Activated naive CD8-positive, alpha-beta T cell treated with anti-CD3 and anti-CD28 coated beads, Interleukin-2, amount 10 ng/mL, durations not matched to agents 7 days and 5 days (primary cell): Measurements from ENCODE around the gene SMARCD1. TPM values are rescaled to one million over a fixed set of nuclear protein-coding genes. Genes with fewer than 3 reads are reported as not detected.
A peak's percentile ranks its signal among the peaks of the same experiment; 100 is the strongest.

Experiments used
- ATAC-seq: fragments of 150-1000 bp; cut with Tn5 transposase; one replicate; pipeline ENCODE4 v1.10.0; 2021; ENCODE audit warnings: low read depth, moderate library complexity
- POLR2A ChIA-PET: fragments of 350-600 bp; sonication (Branson Sonifier 250); formaldehyde crosslinking; loops from one replicate; lab custom pipeline; 2021; ENCODE audit warnings: antibody characterized with exemption; lab: Charles Lee
- DNase-seq: peaks from one replicate; pipeline ENCODE4 v3.0.0; 2021
- H3K27ac Mint-ChIP-seq: one replicate; pipeline ENCODE4 v1.8.0; 2022; ENCODE audit warnings: mild to moderate bottlenecking, mixed read lengths
- H3K27me3 Mint-ChIP-seq: one replicate; pipeline ENCODE4 v1.8.0; 2022; ENCODE audit warnings: mild to moderate bottlenecking, moderate library complexity, mixed read lengths
- H3K36me3 Mint-ChIP-seq: one replicate; pipeline ENCODE4 v1.8.0; 2021; ENCODE audit warnings: mild to moderate bottlenecking, mixed read lengths
- H3K4me1 Mint-ChIP-seq: one replicate; pipeline ENCODE4 v1.8.0; 2021; ENCODE audit warnings: mixed read lengths
- H3K4me3 Mint-ChIP-seq: one replicate; pipeline ENCODE4 v1.8.0; 2022; ENCODE audit warnings: mild to moderate bottlenecking, moderate library complexity, mixed read lengths
- H3K9me3 Mint-ChIP-seq: one replicate; pipeline ENCODE4 v1.8.0; 2021; ENCODE audit warnings: mixed read lengths
- total RNA-seq, 2 experiments: library from RNA; stranded (reverse); gene quantifications; one replicate each; pipeline ENCODE4 v1.2.3, GENCODE V29; 2021

The SMARCD1 gene
- total RNA-seq, 2 experiments from 2014 or later = 57.2 to 68.1 TPM

DNA sequence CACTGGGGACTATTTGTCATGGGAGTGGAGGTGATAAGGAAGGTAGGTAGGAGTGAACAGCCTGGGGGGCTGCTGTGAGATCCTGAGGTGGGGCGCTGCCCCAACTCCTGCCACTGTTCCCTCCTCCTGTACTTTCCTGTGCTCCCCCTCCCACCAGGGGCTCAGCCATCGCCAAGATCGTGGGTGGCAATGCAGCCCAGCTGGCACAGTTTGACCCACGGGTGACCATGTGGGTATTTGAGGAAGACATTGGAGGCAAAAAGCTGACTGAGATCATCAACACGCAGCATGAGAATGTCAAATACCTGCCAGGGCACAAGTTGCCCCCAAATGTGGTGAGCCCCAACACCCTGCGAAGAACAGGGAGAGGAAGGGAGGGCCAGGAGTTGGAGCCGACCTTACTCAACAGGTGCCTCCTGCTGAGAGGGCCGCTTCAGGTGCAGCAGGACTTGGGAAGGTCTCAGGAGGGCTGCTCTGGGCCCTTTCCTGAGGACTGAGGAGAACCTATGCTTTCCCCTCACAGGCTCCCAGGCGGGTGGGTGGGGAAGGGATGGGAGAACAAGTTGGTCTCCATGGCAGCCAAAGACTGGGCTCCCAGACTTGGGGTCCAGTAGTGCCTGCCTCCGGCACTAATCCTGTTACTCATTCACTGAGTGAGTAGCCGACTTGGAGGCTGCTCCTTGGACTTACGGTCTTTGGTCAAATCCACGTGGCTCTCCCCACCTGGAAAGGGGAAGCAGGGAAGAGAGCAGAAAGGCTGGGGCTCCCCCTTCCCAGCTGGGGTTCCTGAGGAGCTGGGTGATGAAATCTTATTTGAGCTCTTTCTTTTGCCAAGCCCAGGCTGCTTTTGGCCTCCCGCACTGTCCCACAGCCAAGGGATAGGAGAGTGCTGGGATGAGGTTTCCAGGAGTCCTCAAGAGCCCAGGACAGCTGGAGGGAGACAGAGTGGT, 19.6 kb downstream of the SMARCD1 start:
- H3K4me1 Mint-ChIP-seq = peaks cover 2% of the 10 kb centered on the region
- no peaks in the 10 kb centered on the region for H3K27me3 Mint-ChIP-seq
- no peaks in the 10 kb centered on the region for H3K9me3 Mint-ChIP-seq
- POLR2A ChIA-PET = interaction anchor here (0.9 to 2.9 kb wide), 2 partner anchors 7 to 63 kb away, joined by 3 to 12 read pairs; partner anchors contain the start of gene COX14
- H3K4me3 Mint-ChIP-seq = no peak overlapping the region
- DNase-seq = no peak
- peaks cover 5% of the 10 kb centered on the region for H3K36me3 Mint-ChIP-seq
- no peak overlapping the region for H3K27ac Mint-ChIP-seq
- ATAC-seq = no peak

DNA sequence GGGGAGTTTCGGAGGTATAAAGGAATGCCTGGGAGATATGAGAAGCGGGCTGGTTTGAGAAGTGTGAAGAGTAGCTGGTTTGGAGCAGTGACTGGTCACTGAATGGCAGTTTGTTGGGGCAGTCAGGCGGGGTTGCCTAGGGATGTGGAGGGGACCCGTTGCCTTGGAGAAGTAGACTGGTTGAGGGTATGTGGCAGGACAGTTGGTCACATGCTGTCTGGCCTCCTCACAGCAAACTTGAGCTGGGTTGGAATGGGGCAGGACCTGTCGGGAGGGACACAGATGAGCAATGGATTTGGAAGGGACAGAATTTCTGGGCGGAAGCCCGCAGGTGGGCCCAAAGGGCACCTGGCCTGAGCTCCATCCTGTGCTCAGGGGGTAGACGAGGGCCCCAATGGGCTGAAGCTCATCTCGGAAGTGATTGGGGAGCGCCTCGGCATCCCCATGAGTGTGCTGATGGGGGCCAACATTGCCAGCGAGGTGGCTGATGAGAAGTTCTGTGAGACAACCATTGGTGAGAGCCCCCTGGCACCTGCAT, 20.8 kb downstream of the SMARCD1 start:
- no peak overlapping the region for H3K4me3 Mint-ChIP-seq
- H3K27ac Mint-ChIP-seq = no peak overlapping the region
- no peaks in the 10 kb centered on the region for H3K36me3 Mint-ChIP-seq
- DNase-seq (no peak), ATAC-seq (no peak)
- H3K27me3 Mint-ChIP-seq = no peaks in the 10 kb centered on the region
- no peaks in the 10 kb centered on the region for H3K9me3 Mint-ChIP-seq
- POLR2A ChIA-PET = interaction anchor here (0.9 kb wide), 1 partner anchor 62 kb away, joined by 3 read pairs; no protein-coding TSS in a partner anchor
- peaks cover 7% of the 10 kb centered on the region for H3K4me1 Mint-ChIP-seq

DNA sequence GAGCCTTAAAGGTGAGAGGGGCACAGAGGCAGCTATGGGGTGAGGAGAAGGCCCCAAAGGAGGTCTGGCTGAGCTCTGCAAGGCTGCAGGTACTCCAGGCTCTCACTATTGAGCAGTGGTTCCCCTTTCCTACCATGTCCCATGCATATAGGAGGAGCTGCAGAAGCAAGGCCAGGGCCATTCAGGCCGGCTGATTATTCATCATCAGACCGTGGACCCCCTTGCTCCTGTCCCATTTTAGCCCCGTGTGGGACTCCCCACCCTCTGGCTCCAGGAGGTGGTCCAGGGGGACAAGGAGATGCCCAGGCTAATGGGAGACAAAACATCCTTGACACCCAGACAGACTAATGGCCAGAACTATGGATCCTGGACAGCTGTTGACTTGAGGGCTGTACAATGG, 21.8 kb downstream of the SMARCD1 start:
- Mint-ChIP-seq H3K27me3 (no peaks in the 10 kb centered on the region), H3K27ac (no peak overlapping the region), H3K9me3 (no peaks in the 10 kb centered on the region), H3K36me3 (no peaks in the 10 kb centered on the region), H3K4me1 (peaks cover 9% of the 10 kb centered on the region), H3K4me3 (no peak overlapping the region)
- POLR2A ChIA-PET = interaction anchor here (0.6 kb wide), 1 partner anchor 90 kb away, joined by 3 read pairs; no protein-coding TSS in a partner anchor
- ATAC-seq (no peak), DNase-seq (no peak)

DNA sequence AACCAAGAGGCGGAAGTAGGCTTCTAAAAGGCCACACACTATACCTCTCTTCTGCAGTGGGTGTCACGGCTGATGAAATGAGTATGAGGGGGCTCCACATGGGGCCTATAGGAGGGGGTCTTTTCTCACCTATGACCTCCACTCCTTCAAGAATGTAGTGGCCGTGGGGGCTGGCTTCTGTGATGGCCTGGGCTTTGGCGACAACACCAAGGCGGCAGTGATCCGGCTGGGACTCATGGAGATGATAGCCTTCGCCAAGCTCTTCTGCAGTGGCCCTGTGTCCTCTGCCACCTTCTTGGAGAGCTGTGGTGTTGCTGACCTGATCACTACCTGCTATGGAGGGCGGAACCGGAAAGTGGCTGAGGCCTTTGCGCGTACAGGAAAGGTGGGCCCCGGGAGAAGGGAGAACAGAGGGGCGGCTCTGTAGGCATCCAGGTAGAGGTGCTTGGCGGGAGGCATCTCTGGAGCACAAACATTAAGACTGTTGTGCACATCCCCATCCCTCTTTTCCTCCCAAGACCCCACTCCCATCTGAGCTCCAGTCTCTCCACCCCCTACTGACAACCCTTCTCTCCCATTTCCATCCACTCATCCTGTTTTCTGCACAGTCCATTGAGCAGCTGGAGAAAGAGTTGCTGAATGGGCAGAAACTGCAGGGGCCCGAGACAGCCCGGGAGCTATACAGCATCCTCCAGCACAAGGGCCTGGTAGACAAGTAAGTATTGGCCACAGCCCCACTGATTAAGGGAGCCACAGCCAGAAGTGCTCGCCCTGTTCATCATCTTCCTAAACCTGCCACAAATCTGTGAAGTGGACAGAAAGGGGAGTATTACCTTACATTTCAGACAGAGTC, 22.5 kb downstream of the SMARCD1 start:
- no peak for ATAC-seq
- H3K36me3 Mint-ChIP-seq = peaks cover 3% of the 10 kb centered on the region
- H3K27me3 Mint-ChIP-seq = no peaks in the 10 kb centered on the region
- peaks cover 11% of the 10 kb centered on the region for H3K4me1 Mint-ChIP-seq
- no peak overlapping the region for H3K27ac Mint-ChIP-seq
- no peaks in the 10 kb centered on the region for H3K9me3 Mint-ChIP-seq
- H3K4me3 Mint-ChIP-seq = no peak overlapping the region
- DNase-seq = no peak
- POLR2A ChIA-PET = interaction anchor here (1.2 kb wide), 1 partner anchor 23 kb away, joined by 5 read pairs; the partner anchor contains the start of gene SMARCD1

DNA sequence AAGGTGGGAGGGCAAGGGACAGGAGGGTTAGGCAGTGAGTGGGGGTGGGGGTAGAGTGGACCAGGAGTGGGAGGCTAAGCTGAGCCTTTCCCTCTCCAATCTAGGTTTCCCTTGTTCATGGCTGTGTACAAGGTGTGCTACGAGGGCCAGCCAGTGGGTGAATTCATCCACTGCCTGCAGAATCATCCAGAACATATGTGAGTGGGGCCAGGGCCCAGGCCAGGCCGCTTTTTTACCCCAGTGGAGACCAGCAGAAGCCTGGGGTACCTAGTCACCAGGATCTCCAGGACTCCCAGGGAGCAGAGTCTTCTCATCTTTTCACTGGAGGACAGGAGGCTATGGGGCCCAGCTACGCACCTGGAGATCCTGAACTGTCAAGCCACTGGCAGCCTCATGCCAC, 24.2 kb downstream of the SMARCD1 start:
- no peak for DNase-seq
- H3K27me3 Mint-ChIP-seq = no peaks in the 10 kb centered on the region
- peaks cover 4% of the 10 kb centered on the region for H3K36me3 Mint-ChIP-seq
- H3K4me1 Mint-ChIP-seq = peaks cover 15% of the 10 kb centered on the region
- H3K27ac Mint-ChIP-seq = no peak overlapping the region
- ATAC-seq = no peak
- POLR2A ChIA-PET = interaction anchor here (1.8 to 4.6 kb wide), 2 partner anchors 10 to 57 kb away, joined by 5 to 42 read pairs; partner anchors contain the start of gene CERS5
- H3K4me3 Mint-ChIP-seq = no peak overlapping the region
- H3K9me3 Mint-ChIP-seq = no peaks in the 10 kb centered on the region

DNA sequence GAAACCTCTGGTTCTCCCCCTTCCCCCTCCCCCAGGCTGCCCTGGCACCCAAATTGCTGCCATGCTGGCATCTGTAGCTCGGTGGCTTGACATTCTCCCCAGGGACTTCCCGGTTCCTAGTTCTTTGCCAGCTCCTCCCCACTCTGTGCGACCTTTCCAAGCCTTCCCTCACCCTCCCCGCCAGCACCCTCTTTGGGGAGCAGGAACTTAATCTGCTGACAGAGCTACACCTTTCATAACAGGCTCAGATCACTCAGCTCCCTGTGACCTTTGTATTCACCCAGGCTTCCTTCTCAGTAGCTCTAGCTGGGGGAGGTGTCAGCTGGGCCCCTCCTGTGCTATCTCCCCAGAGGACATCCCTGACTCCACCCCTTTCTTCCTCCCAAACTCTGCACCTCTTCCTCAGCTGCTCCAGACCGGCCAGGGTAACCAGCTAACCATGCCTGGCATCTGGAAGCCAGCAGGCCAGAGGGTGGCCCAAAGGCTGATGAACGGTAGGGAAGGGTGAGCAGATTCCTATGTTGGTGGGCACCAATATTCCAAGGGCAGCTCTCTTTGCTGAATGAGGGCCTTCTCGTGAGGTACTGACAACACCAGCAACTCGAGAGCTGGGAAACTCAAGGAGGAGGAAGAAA, 25.1 kb downstream of the SMARCD1 start:
- Mint-ChIP-seq H3K4me3 (peak overlapping the region; percentile 52), H3K27ac (peak overlapping the region; percentile 70), H3K36me3 (peaks cover 7% of the 10 kb centered on the region), H3K27me3 (no peaks in the 10 kb centered on the region), H3K9me3 (no peaks in the 10 kb centered on the region), H3K4me1 (peaks cover 17% of the 10 kb centered on the region)
- DNase-seq (no peak), ATAC-seq (no peak)
- POLR2A ChIA-PET = interaction anchor here (0.5 to 4.6 kb wide), 7 partner anchors 11 to 916 kb away, joined by 3 to 42 read pairs (median 5); partner anchors contain the start of genes ASIC1, CERS5, SLC11A2 and SMARCD1

DNA sequence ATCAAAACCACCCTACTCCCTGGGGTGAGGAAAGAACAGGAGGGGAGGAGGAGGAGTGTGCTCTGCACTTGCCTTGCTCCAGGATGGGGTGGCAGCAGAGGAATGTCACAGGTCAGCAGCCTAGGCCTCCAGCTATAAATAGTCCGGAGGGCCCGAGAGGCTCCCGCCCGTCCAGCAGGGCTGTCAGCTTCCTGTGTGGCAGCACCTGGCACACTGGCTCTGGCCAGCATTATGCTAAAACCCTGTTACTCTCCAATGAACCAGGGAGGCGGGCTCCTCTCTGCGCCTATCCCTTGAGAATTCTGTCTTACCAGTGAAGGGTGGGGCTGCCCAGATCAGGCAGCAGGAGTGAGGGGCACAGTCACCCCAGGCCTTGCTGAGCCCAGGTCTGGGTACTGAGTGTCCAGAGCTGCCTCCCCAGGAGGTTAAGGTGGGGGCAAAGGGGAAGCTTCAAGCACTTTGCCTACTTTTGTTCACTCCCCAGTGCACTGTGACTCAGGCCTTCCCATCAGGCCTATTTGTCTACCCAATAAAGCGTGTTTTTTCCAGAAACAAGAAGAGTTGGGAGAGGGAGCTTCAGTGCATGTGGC, 25.7 kb downstream of the SMARCD1 start:
- Mint-ChIP-seq H3K36me3 (peaks cover 12% of the 10 kb centered on the region), H3K27ac (peak overlapping the region; percentile 100), H3K9me3 (no peaks in the 10 kb centered on the region), H3K27me3 (no peaks in the 10 kb centered on the region), H3K4me1 (peaks cover 19% of the 10 kb centered on the region), H3K4me3 (peak overlapping the region; percentile 100)
- no peak for ATAC-seq
- DNase-seq = peak; percentile 43
- POLR2A ChIA-PET = interaction anchor here (0.6 to 4.6 kb wide), 15 partner anchors 8 to 916 kb away, joined by 3 to 42 read pairs (median 5); partner anchors contain the start of genes CERS5, GPD1, LIMA1 and RACGAP1

DNA sequence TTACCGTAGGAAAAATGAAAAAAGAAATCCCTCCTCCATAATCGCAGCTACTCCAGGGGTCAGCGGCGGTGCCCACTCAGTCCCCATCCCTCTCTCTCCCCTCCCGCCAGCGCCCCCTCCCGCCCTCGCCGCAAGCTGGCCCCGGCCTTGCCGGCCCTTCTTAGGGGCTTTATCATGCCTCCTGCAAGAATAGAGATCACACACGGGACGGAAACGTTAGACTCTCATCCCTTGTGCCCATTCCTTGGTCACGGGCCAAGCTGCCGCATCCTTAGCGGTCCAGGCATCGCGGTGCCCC, 26.2 kb downstream of the SMARCD1 start:
- H3K9me3 Mint-ChIP-seq = no peaks in the 10 kb centered on the region
- H3K4me1 Mint-ChIP-seq = peaks cover 21% of the 10 kb centered on the region
- ATAC-seq = no peak
- peak overlapping the region; percentile 100 for H3K27ac Mint-ChIP-seq
- DNase-seq = no peak
- POLR2A ChIA-PET = interaction anchor here (1.3 to 4.6 kb wide), 18 partner anchors 9 to 915 kb away, joined by 3 to 42 read pairs (median 6); partner anchors contain the start of genes CERS5, GPD1, LIMA1 and RACGAP1
- H3K36me3 Mint-ChIP-seq = peaks cover 13% of the 10 kb centered on the region
- peak overlapping the region; percentile 100 for H3K4me3 Mint-ChIP-seq
- no peaks in the 10 kb centered on the region for H3K27me3 Mint-ChIP-seq

DNA sequence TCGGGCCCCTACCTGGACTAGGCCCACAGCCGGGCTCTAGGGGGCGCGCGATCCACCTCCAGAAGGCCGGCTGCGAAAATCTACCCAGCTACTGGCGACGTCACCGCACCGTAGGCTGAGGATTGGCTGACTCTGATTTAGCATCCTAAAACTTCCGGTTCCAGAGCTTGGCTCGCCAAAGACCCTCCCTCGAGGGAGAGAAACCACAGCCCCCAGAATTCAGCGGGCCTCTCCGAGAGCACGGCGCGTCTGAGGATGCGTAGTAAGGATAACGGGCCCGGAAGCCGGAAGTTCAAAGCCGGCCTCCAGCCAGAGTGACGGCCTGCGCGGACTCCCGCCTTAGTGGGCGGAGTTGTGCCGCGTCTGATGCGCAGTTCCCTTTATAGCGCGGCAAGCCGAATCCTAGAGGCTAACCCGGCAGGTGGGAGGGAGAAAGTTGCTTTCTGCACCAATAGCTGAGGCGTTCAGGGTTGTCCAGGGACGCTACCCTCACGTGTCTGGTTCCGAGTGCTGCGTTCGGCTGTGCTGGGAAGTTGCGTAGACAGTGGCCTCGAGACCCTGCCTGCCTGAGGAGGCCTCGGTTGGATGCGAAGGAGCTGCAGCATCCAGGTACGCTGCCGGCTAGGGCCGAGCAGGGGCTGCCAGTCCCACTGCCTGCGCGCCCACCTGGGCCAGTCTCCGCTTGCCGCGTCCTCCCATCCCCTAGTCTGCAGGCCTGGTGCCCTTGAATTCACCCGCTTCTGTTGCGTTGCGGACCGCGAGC, 26.7 kb downstream of the SMARCD1 start, which contains the start of gene COX14:
TSS of gene COX14 (plus strand) at position 544 of the 763 bp plus-strand sequence. CDS start 7,808 bp downstream, outside the sequence.
- peaks cover 24% of the 10 kb centered on the region for H3K4me1 Mint-ChIP-seq
- peak; percentile 89 for ATAC-seq
- H3K36me3 Mint-ChIP-seq = peaks cover 13% of the 10 kb centered on the region
- peak within 1 kb of the TSS; percentile 100 for H3K4me3 Mint-ChIP-seq
- H3K9me3 Mint-ChIP-seq = no peaks in the 10 kb centered on the region
- DNase-seq = peak; percentile 99
- peak within 1 kb of the TSS; percentile 100 for H3K27ac Mint-ChIP-seq
- H3K27me3 Mint-ChIP-seq = no peaks in the 10 kb centered on the region
- POLR2A ChIA-PET = interaction anchor here (0.7 to 4.6 kb wide), 20 partner anchors 9 to 1155 kb away, joined by 3 to 42 read pairs (median 5); partner anchors contain the start of genes CERS5, GPD1, LIMA1 and RACGAP1

DNA sequence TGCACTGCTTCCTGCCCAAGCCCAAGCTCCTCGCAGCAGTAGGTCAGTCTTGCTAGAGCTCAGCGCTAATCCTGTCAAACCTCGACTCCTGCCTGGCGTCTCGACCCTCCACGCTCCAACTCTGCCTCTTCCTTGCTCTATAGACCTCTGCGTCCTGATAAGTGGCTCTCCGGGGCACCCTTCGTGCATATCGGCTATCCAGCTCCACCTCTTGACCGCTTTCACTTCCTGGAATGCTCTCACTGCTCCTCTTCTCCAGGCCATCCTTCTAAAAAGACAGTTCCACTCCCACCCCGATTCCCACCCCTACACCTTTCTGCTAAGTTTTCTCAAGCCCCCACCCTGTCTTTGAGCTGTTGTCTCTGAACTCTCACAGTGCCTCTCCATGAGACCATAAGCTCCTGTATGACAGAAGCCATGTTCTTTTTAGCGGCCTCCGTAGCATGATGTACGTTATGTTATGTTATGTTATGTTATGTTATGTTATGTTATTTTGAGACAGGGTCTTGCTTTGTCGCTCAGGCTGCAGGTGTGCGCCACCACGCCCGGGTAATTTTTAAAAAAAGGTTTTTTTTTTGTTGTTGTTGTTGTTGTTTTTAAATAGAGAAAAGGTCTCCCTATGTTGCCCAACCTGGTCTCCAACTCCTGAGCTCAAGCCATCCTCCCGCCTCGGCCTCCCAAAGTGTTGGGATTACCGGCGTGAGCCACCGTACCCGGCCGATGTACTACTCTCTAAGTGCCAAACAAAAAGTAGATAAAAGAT, 27.5 kb downstream of the SMARCD1 start:
- H3K27me3 Mint-ChIP-seq = no peaks in the 10 kb centered on the region
- peaks cover 15% of the 10 kb centered on the region for H3K36me3 Mint-ChIP-seq
- H3K4me1 Mint-ChIP-seq = peaks cover 26% of the 10 kb centered on the region
- POLR2A ChIA-PET = interaction anchor here (0.6 to 4.6 kb wide), 20 partner anchors 8 to 1156 kb away, joined by 3 to 42 read pairs (median 5); partner anchors contain the start of genes CERS5, GPD1, LIMA1 and RACGAP1
- H3K27ac Mint-ChIP-seq = peak overlapping the region; percentile 100
- no peak for DNase-seq
- no peaks in the 10 kb centered on the region for H3K9me3 Mint-ChIP-seq
- no peak for ATAC-seq
- peak overlapping the region; percentile 100 for H3K4me3 Mint-ChIP-seq
